GM21737 (cell line): ENCODE data around the gene TIMM44.
"Not testable (repeated sequence)": the region's sequence is repeated elsewhere in the genome, so short reads cannot be mapped to it uniquely, and the experiment has no call there.

ENCODE experiments used
- ATAC-seq: cut with Tn5 transposase; IDR thresholded peaks from one replicate; pipeline ENCODE4 v1.9.1; 2021; ENCODE audit warnings: mild to moderate bottlenecking, moderate library complexity; ENCODE audit not compliant: unreplicated experiment

The TIMM44 gene

DNA sequence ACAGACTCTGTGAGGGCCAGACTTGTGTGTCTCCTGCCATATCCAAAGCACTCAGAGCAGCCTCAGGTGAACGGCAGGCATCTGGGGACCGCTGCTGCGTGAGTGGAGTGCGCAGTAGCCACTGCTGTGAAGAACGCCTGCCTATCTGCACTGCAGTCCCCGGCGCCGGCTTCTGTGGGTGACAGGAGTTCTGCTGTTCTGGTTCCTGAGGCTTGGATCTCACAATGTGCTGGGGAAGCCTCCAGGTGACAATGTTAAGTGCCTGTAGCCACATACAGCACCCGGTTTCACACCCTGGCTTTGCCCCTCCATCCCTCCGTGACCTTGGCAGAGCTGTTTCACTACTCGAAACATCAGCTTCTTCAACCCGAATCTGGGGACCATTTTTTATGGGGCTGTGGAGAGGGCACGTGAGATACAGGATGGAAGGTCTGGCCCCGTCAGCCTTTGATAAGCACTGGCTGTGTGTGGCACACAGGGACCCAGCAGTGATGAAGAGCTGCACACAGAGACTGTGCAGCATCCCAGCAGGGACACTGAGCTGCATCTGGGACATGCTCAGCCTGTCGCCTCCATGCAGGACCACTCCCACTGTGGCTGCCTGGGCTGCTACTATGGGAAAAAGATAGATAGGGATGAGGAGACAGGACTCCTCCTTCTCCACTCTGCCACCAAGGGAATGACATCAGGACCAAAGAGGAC lies 33.7 kb upstream of the TIMM44 start:
- ATAC-seq, result no peak

DNA sequence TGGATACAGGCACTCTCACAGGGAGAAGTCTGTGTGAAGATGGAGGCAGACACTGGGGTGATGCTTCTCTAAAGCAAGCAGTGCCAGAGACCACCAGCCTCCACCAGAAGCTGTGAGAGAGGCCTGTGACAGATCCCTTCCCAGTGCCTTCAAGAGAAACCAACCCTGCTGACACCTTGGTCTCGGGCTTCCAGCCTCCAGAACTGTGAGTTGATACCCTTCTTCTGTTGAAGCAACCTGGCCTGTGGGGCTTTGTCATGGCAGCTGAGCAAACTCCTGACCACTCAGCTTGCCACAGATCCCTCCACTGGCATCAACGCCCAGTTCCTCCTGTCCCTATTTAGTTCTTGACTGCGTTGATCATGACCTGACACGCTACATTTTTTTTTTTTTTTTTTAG lies 33.0 kb upstream of the TIMM44 start:
- no peak for ATAC-seq

DNA sequence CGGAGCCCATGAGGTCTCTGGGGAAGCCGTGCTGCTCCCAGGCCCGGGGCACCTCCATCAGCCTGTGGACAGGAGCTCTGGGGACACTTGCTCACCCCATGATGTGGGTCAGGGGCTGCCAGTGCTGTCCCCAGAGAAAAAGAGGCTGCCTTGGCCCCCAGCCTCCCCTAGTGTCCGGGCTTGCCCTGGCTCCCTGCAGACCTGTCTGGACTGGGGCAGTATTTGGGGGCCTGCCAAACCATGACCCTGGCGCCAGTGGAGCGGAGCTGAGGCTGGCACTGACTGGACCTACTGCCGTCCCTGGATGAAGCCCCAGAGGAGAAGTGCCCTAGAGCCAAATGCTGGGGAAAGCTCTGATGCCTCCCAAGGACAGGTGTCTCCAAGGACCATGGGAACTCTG lies 31.6 kb upstream of the TIMM44 start:
- ATAC-seq, result no peak

DNA sequence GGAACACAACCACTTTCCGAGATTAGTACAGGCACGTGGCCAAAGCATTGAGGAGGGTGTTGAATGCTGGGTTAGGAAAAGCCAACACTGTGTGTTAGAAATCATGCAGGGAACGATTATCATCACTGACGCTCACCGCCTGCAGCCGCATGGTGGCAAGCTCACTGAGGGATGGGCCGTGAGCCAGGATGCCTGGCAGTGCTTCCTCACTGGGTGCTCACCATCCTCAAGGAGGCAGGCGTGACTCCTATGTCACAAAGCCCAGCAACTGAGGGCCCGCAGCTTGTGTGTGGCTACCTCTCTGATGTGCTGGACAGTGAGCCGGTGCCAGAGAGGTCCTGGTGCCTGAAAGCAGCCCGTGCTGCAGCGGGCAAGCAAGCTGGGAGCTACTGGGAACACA lies 30.4 kb upstream of the TIMM44 start:
- ATAC-seq, result no peak

DNA sequence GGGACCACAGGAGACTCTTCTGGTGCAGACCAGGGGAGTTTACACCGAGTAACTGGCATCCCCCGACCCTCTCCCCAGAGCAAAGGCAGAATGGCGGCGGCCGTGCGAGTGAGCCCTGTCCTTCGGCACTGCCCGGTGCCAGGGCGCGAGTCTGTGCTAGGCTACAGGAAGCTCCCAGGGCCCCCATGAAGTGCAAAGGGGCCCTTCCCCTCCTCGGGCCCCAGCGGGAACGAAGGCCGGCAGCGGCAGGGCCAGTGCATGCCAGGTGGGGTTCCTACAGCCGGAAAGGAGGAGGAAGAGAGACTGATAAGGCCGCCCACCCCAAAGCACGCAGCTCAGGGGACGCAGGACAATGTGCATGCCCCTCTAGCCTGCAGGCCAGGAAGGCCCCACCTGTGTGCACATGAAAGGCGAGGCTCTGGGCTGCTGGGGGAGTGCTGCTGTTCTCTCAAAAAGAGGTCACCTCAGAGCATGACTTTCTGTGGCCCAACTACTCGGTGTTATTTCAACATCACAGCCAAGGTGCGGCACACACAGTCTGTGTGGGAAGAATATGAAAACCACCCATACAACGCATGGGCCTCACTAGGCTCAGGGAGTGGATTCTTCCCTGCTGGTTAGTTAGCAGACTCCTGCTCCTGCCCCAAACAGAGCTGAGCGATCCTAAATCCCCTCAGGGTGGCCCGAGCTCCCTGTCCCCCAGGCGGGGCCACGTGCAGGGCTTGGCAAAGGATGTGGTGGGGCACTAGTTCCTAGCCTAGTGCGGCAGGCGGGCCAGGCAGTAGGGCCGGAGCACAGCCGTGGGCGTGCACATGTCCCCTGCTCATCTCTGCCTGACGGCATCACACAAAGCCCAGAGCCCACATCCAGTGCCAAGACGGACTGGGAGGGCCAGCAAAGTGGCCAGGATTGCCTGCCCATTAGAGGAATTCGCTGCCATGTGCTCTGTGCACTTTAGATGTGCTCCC lies 28.4 kb upstream of the TIMM44 start:
- no peak for ATAC-seq

DNA sequence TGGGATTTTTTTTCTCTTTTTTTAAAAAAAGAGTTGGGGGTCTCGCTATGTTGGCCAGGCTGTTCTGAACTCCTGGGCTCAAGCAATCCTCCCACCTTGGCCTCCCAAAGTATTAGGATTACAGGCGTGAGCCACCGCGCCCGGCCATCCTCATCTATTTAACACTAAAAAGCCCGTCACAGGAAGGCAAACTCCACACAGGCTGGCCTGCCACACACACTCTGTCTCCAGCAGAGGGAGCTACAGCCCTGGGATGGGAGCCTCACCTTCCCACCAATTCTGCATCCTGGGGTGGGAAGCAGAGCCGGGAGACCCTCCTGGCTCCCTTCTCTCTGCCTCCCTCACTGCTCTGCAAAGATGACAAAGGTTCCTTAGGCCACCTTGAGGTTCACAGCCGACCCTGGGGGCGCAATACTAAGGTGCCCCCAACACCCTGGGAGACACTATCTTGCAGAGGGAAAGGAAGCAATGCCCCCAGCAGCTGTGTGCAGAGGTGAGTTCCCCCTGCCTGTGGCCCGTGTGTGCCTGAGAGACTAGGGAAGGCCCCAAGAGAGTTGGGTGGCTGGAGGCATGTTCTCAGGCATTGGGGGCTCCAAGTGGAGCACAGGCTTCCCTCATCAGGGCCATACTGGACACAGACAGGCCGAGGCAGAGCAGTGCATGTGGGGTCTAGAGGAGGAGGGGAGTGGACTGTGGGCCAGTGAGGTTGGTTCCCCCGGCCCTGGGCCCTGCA lies 27.4 kb upstream of the TIMM44 start:
- ATAC-seq, result no peak

DNA sequence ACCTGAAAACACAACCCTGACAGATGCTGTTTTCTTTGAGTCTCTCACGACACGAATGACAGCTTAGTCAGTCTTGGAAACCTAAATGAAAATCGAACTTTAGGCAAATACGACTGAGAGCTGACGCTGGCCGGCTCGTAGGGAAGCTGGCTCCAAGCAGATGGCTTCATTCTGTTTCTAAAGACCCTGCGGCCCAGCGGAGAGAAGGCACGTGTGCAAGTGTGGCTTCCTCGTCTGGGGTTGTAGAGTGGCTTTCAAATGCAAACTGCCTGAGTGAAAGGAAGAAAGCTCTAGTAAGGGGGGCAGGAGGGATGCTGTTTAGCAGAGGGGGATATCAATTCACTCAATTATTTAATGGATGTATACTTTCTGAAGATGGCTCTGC lies 26.1 kb upstream of the TIMM44 start:
- no peak for ATAC-seq

DNA sequence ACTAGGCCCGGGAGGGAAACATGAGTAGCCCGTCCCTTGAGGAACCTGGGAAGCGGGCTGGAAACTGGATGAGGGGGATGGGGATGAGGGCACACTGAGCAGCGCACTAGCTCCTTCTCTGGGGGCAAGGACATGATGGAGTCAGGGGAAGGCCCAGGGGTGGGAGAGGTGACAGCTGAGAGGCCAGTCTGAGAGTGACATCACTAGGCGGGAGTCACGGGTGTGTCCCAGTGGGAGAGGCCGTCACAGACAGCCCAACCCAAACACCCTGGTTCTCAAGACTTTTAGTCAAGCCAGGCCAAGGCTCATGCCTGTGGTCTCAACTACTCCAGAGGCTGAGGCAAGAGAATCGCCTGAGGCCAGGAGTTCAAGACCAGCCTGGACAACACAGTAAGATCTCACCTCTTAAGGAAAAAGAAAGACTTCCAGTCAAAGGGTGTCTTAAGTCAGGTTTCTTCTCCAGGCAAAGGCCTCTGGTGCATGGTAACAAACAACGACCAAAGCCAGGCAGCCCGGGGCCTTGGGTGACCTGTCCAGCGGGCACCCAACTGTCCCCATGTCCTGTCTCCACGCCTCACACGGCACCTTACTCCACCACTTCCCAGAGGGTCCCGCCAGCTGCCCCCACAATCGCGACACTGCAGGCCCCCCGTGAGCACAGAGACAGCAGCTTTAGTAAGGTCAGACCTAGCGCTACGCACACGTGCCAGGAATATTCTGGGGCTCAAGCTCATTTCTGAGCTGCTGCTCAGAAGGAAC lies 25.5 kb upstream of the TIMM44 start:
- ATAC-seq, result no peak

DNA sequence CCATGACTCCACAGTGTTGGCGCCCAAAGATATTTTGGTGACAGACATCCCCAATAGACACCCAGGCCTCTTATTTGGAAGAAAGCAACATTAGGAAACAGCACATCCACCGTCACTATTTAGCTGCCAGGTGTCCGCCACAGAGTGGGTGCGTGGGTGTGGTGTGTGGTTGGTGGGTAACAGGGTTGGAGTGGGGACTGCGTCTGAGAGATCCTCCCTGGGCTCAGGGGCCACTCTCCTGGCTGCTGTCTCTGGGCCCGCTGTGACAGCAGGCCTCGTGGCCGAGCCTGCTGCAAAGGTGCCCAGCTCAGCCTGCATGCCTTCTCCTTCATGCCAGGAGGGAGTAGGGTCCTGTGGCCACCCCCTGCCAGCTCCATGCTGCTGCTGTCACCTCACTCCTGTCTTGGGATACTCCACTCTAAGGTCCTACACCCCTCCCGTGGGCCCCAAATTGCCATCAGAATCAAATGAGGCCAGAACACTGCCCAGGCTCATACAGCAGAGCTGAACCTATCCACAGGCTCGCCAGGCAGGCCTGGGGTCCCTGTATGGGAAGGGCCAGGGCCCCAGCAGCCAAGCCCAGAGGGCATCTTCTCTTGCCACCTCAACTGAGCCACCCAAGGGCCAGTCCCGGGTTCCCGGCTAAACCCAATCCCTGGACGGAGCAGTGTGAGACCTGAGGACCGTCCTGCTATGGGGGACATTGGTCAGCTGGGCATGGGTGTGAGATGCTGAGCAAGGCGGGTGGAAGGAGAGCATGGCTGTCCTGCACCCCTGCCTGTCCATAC lies 24.7 kb upstream of the TIMM44 start:
- no peak for ATAC-seq

DNA sequence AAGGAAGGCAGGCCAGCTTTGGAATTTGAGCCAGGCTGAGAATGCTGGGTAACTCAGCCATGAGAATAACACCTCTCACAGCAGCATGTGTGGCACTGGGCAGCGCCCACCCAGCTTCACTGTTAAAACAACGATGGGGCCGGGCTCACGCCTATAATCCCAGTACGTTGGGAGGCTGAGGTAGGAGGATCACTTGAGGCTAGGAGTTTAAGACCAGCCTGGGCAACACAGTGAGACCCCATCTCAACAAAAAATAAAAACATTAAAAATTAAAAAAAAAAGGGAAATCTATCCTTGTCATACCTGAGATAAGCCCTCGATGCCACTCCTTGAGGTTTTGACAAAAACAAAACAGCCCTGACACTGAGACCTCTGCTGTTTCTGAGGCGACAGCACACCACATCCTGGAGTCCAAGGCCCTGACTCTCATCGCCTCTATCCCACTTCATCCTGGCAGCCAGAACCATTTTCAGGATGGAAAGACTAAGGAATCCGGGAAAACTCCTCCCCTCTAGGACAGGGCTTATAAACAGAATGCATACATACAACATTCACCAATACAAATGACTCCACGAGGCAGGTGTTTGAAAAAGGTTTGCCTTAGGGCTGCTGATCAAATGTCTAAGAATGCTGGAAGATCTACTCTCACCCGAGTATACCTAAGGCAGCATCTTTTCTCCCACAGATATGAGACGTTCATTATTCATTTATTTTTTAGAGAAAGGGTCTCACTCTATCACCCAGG lies 22.6 kb upstream of the TIMM44 start:
- ATAC-seq, result no peak

DNA sequence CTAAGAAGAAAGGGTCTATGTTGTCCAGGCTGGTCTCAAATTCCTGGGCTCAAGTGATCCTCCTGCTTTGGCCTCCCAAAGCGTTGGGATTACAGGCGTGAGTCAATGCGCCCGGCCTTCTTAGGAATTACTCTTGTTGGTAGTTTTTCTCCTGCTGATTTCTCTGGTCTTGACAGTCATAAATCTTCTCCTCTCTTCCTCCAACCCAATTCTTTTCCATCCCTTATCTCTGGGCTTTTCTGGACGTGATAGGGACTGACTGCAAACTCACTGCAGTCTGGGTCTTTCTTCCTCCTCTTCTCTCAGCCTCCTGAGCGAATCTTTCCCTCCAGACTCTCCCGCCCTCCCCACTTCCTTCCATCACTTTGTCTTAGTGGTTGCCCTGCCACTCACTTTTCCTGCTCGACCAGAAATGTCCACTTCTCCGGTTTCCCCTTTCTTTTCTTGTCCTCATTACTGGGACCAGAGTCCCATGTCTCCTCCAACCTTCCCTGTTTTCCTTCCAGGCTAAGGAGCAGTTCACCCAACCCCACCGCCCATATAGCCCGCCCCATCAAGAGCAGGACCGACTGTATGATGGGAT lies 21.9 kb upstream of the TIMM44 start:
- no peak for ATAC-seq

DNA sequence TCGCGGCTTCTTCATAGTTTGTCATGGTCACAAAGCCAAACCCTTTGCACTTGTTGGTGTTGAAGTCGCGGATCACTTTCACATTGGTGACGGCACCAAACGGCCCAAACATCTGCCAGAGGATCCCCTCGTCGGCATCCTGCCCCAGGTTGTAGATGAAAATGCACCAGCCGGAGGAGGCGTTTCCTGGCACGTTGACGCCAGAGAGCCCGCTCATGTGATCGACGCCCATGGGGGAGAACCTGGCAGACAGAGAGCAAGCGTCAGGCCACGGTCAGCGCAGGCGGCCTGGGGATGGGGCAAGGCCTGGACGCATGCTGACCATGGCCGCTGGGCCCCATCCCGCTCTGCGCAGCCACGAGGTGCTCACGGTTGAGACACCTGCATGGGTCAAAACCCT lies 20.1 kb upstream of the TIMM44 start:
- ATAC-seq, result no peak

DNA sequence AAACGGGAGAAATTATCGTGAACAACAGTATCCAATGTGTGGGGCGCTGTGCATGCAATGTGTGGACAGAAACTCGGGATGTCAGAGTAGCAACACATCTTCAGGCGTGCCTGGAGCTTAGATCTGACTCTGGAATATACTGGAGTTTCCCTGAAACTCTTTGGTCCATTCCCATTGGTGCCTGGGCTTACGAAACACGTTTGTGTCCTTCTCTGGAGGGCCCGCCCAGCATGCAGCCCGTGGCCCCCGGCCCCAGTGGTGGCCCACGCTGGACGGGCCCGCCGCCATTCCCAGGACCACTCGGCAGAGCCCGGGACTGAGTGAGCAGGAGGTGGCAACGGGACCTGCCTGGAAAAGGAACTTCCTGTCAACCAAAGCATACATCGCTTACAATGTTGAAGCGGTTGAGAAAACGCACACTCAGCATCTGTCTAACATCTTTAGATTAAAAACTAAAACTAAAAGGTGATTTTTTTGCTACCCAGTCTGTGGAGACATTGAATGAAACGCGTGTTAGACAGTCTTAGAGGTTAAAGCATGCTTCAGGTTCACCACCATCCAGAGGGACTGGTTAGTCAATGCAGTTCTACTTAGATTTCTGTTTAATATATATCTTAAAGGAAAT lies 19.3 kb upstream of the TIMM44 start:
- no peak for ATAC-seq

DNA sequence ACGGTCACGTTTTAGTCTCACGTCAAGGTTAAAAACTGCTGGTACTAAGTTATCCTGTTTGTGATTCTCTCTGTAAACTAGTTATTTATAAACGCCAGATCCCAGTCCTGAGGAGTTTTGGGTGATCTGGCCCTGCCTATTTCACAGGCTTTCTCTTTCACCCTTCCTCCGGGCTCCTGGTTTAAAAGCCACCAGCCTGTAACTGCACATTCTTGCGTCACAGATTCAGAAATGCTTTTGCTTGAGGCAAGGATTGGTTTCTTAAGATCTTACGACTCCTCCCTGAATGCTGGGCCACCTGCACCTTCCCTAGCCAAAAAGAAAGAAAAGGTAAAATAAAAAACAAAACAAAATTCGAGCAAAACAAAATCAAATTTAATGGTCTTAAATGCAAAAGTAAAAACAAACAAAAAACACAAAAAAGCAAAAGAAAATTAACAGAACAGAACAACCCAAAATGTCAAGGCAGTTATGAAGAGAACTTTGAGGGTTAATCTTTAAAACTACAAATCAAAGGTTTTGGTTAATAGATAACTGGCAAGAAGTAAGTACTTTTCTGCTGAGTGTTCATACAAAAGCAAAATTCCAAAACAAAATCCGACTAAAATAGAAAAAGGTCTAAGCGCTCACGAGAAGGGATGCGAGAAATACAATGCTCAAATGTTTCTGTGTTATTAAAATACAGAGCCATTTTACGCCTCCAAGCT lies 18.6 kb upstream of the TIMM44 start:
- no peak for ATAC-seq

DNA sequence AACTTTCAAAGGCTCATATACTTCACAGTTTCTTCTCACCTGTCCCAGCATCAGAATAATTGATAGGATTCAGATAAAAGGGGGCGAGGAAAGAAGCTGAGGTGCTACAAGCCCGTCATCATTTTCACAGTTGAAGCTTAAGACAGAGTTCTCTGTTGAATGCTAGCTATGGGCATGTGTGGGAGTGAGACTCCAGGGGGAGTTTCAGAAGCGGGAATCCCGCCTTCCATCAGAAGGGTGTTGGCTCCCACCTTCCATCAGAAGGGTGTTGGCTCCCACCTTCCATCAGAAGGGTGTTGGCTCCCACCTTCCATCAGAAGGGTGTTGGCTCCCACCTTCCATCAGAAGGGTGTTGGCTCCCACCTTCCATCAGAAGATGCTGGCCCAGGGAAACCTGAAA lies 17.6 kb upstream of the TIMM44 start:
- ATAC-seq, result not testable (repeated sequence)

DNA sequence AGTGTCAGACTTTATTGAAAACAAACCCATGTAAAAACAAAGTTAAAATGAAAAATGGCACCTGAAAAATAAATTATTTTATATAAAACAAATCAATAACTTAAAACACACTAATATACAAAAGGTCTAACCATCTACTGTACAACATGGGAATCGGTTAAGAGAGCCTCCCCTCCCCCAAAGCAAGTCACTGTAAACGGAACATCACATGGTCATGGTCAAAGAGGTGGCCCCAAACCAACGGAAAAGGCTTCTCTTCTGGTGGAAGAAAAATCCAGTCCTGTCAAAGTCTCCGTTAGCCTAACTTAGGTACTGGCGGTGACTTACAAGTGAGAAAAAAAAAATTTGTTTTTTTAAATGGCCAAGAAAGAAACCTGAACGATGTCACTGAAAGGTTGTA lies 15.7 kb upstream of the TIMM44 start:
- ATAC-seq, result no peak

DNA sequence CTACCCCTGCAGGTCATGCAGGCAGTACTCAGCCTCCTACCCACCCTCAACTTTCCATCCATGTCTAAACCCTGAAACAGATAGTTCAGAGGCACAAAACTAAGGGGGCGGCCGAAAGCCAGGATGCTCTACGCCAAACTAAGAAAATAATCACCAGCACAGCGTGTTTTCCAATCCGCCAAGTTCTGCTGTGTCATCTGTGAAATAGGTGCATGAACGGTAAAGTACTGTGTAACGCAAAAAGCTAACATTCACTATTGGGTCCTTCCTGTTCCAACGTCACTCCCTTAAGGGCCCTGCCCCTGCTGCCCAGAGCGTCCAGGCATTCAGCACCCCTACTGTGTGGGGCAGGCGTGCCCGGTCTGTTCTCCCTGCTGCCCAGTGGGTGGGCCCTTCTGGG lies 12.2 kb upstream of the TIMM44 start:
- no peak for ATAC-seq

DNA sequence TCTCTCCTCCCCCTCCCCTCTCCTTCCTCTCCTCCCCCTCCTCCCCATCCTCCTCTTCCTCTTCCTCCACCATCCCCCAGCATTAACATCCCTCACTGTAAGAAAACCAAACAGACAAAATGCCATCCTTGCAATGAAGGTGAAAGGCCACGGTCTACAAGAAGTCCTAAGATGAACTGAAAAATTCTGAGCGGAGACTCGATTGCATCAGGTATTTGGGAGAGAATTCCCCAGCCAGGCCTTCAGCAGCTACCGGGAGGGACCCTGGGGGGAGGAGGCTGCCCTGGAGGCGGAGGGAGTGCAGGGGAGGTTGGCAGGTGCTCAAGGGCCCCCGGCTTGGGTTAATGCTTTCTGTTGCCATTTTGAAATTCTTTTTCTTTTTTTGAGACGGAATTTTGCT lies 10.1 kb upstream of the TIMM44 start:
- no peak for ATAC-seq
